PFSK-1 (cell line): ENCODE measurements around the gene RASAL2.

Experiments
- FOXP2 ChIP-seq: optimal IDR thresholded peaks from 2 replicates; pipeline ENCODE3; 2011; ENCODE audit warnings: borderline replicate concordance, control low read depth, inconsistent platforms; ENCODE audit not compliant: insufficient read depth; ENCODE audit errors: extremely low read length, extremely low read depth
- POLR2AphosphoS5 ChIP-seq: IDR thresholded peaks from 2 replicates; pipeline ENCODE4 v1.6.1; 2012; ENCODE audit warnings: low read depth, mild to moderate bottlenecking, control low read depth, low read length, moderate library complexity
- SIN3A ChIP-seq: IDR thresholded peaks from 2 replicates; pipeline ENCODE4 v1.6.1; 2012; ENCODE audit warnings: mild to moderate bottlenecking, low read length, moderate library complexity, borderline replicate concordance; ENCODE audit not compliant: insufficient read depth
- TAF1 ChIP-seq: IDR thresholded peaks from 2 replicates; pipeline ENCODE4 v1.6.1; 2012; ENCODE audit warnings: low read length, control low read depth, borderline replicate concordance; ENCODE audit not compliant: insufficient read depth
- TF ChIP-seq, protein P1 (sequence below), 2 experiments: IDR thresholded peaks; 2 replicates each; pipeline versions ENCODE4 v1.6.1 to v1.8.0; 2011 to 2012; ENCODE audit warnings: low read depth in 2 of 2, low read length in 2 of 2, control low read depth in 1 of 2, inconsistent platforms in 1 of 2, mild to moderate bottlenecking in 1 of 2, moderate library complexity in 1 of 2; ENCODE audit not compliant: insufficient read depth in 1 of 2

RASAL2 gene

DNA sequence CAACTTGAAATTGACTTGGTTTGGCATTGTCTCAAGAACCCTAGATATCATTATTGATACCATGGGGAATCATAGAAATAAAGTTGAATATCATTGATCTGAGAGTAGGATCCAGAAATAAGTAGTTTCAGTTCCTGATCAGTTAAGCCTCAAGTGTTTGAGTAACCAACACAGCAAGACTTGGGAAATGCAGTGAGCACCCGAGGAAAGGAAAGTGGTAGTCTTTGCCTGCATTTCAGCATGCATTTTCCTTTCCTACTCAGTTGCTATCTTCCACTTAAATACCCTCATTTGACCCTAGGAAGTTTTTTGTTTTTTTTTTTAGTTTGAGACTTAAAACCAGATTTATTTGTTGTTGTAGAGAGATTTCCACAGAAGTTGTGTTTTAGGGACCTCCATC is 383.9 kb downstream of the RASAL2 start:
- no peak for TF ChIP-seq FOXP2
- no peak for TF ChIP-seq POLR2AphosphoS5
- TF ChIP-seq SIN3A, result no peak
- TF ChIP-seq TAF1, result no peak
- TF ChIP-seq, protein P1, sequence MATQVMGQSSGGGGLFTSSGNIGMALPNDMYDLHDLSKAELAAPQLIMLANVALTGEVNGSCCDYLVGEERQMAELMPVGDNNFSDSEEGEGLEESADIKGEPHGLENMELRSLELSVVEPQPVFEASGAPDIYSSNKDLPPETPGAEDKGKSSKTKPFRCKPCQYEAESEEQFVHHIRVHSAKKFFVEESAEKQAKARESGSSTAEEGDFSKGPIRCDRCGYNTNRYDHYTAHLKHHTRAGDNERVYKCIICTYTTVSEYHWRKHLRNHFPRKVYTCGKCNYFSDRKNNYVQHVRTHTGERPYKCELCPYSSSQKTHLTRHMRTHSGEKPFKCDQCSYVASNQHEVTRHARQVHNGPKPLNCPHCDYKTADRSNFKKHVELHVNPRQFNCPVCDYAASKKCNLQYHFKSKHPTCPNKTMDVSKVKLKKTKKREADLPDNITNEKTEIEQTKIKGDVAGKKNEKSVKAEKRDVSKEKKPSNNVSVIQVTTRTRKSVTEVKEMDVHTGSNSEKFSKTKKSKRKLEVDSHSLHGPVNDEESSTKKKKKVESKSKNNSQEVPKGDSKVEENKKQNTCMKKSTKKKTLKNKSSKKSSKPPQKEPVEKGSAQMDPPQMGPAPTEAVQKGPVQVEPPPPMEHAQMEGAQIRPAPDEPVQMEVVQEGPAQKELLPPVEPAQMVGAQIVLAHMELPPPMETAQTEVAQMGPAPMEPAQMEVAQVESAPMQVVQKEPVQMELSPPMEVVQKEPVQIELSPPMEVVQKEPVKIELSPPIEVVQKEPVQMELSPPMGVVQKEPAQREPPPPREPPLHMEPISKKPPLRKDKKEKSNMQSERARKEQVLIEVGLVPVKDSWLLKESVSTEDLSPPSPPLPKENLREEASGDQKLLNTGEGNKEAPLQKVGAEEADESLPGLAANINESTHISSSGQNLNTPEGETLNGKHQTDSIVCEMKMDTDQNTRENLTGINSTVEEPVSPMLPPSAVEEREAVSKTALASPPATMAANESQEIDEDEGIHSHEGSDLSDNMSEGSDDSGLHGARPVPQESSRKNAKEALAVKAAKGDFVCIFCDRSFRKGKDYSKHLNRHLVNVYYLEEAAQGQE (IDR thresholded peaks at IDR 0.05; ENCODE audit: insufficient read depth in 1 of 2, low read depth in 2 of 2, low read length in 2 of 2), result no peak

DNA sequence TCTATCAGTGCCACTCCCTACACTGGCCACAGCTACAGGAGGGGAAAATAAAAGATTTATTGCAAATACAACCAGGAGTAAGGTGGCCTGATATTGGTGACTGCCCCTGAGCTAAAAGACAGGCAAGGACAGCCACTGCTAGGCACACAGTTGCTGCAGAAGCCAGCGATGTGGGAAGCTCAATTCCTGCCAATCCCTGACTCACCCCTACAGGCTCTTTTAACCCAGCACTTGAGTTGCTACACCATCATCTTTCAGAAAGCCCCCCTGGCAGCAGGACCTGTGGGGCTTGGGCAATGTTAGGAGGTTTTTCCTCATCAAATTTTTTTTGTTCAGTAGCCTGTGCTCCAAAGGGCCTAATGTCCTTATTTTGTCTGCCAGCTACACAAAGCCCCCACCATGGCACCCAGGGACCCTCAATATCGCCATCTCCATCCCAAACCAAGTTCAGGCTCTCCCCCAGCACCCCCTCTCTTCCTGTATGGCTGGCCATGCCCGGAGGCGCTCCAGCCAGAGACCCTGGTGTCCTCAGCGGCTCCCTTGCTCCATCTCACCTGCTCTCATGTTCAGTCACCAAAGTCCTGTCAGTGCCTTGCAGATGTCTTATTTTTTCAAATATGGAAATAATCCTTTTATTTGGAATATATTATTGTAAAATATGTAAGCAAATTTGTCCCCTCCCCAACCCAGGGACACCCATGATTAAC is 389.5 kb downstream of the RASAL2 start:
- no peak for TF ChIP-seq TAF1
- no peak for TF ChIP-seq SIN3A
- TF ChIP-seq FOXP2, result no peak
- TF ChIP-seq, protein P1 (IDR thresholded peaks at IDR 0.05; ENCODE audit: insufficient read depth in 1 of 2, low read depth in 2 of 2, low read length in 2 of 2), result no peak
- no peak for TF ChIP-seq POLR2AphosphoS5

DNA sequence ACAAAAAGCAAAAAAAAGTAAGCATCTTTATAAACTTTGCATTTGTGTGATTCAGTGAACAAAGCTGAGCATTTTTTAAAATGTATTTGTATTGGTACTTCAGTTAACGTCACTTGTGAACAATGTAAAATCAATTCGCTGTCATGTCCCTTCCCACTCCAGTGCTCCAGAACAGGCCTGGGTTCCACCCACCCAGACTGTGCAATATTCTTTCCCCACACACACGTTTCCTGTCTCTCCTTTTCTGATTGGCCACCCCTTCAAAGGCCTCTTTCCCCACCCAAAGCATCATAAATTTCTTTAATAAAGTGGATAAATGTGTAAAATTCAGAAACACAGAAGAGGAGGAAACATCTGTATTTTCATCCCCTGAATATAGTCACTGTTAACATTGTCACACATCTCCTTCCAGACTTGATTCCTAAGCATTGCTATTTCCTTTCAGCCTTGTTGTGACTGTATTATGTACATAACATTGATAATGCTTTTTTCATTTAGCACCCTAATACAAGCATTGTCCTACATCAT is 390.9 kb downstream of the RASAL2 start:
- TF ChIP-seq FOXP2 (no peak), TAF1 (no peak), SIN3A (no peak), POLR2AphosphoS5 (no peak)
- TF ChIP-seq, protein P1 (IDR thresholded peaks at IDR 0.05; ENCODE audit: insufficient read depth in 1 of 2, low read depth in 2 of 2, low read length in 2 of 2), result no peak

DNA sequence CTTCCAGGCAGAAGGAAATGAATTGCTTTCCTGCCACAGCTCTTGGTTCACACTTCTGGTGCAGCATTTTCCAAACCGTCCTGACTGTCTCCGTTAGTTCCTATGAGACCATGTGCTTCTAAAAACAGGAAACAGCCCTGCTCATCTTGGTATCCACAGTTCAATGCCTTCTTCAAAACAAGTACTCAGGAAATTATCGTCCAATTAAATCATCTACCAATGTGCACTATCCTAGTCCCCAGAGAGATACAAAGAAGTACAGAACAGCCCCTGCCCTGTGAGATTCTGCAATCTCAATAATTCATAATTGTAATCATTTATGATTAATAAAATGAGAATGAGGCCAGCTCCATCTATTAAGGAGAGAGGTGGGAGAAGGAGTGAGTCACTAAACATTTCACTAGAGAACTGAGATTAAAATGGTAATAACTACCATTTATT is 391.7 kb downstream of the RASAL2 start:
- TF ChIP-seq, protein P1 (IDR thresholded peaks at IDR 0.05; ENCODE audit: insufficient read depth in 1 of 2, low read depth in 2 of 2, low read length in 2 of 2), result no peak
- TF ChIP-seq POLR2AphosphoS5 (no peak), TAF1 (no peak), FOXP2 (no peak), SIN3A (no peak)
